ENCODE measurements around the gene RALGAPA1.

DNA sequence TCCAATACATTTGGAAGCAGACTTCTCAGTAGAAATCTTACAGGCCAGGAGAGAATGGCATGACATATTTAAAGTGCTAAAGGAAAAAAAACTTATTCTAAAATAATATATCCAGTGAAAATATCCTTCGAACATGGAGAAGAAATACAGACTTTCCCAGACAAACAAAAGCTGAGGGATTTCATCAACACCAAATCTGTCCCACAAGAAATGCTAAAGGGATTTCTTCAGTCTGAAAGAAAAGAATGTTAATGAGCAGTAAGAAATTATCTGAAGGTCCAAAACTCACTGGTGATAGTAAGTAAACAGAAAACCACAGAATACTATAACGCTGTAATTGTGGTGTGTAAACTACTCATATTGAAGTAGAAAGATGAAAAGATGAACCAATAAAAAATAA is 171.2 kb downstream of the RALGAPA1 start:
- no peak for TF ChIP-seq CTCF (IDR thresholded peaks at IDR 0.05)
- no peak for TF ChIP-seq EP300 (IDR thresholded peaks at IDR 0.05)
- no peak for TF ChIP-seq POLR2A (IDR thresholded peaks at IDR 0.05)
